Aortic smooth muscle cell (primary cell): Measurements from ENCODE around the gene CACNA1D. TPM values are rescaled to one million over a fixed set of nuclear protein-coding genes. Genes with fewer than 3 reads are reported as not detected.

Experiments used
- total RNA-seq: library from RNA; depleted of rRNA; stranded (reverse); fragments of >200 nt; gene quantifications from 2 replicates; pipeline ENCODE4 v1.2.3, GENCODE V29; 2014

Gene CACNA1D
- total RNA-seq = 0.13 and 0.44 TPM in 2 replicates

GRCh38 chr3:53493963-53494791, at the start of gene CACNA1D:
TSS of gene CACNA1D (plus strand) at chr3:53494611. CDS start at chr3:53495167, 556 bp downstream.

GRCh38 chr3:53846134-53846850, 351.9 kb downstream of the CACNA1D start, which contains the start of the genes CHDH and IL17RB:
TSS of gene CHDH (minus strand) at chr3:53846419. CDS start at chr3:53824008, 22,411 bp downstream.
TSS of gene IL17RB (plus strand) at chr3:53846568. CDS start at chr3:53846589, 21 bp downstream.

Other genes with a start within 250 kb of the CACNA1D start
- gene TKT, start 238.6 kb upstream of the CACNA1D start, total RNA-seq = 266 and 310 TPM in 2 replicates
- 7.8 and 9.1 TPM in 2 replicates for gene DCP1A, start 147.1 kb upstream of the CACNA1D start, total RNA-seq